NOMO-1 treated with dmso at 0.1 percent for 144 hours (cell line): ENCODE measurements around the gene RAMACL.
"Not testable (repeated sequence)": the region's sequence is repeated elsewhere in the genome, so short reads cannot be mapped to it uniquely, and the experiment has no call there.

Experiments used
- DNase-seq: peaks from one replicate; lab custom pipeline; 2025; ENCODE audit not compliant: unreplicated experiment; lab: John Stamatoyannopoulos, UW

Gene RAMACL

GRCh38 chr6:166539011-166539385, 47.5 kb downstream of the RAMACL start:
- not testable (repeated sequence) for DNase-seq

GRCh38 chr6:166538297-166539010, 48.0 kb downstream of the RAMACL start:
- no peak for DNase-seq

DNA sequence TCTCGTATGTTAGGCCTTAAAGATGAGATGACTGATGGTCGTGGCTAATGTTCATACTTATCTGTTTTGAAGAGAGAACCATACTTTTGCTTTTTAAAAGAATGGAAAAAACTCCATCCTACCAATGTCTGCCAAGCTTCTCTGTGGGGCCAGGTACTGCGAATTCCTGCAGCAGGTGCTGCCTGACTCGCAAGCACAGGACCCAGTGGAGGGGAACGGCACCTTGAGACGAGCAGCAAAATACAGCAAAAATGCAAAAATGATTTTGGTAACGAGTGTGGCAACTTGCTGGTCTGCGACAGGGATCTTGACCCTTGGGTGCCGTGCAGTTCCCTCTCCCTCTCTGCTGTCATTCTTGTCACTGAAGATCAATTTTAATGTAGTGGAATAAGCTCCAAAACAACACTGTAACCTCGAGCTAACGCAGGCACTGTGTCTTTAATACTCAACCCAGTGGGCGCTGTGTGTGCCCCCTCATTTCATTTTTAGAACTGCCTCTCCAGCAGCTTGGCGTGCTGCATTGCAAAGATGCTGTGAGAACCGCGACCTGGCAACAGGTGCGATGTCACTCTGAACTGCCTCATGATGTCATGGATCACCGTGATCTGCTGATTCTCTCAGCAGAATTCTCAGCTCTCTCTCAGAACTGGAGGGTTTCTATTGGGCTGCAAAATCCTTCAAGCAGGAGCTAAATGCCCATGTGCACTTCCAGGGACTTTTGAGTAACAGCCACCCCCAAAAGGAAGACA, 51.6 kb downstream of the RAMACL start:
- DNase-seq = no peak

DNA sequence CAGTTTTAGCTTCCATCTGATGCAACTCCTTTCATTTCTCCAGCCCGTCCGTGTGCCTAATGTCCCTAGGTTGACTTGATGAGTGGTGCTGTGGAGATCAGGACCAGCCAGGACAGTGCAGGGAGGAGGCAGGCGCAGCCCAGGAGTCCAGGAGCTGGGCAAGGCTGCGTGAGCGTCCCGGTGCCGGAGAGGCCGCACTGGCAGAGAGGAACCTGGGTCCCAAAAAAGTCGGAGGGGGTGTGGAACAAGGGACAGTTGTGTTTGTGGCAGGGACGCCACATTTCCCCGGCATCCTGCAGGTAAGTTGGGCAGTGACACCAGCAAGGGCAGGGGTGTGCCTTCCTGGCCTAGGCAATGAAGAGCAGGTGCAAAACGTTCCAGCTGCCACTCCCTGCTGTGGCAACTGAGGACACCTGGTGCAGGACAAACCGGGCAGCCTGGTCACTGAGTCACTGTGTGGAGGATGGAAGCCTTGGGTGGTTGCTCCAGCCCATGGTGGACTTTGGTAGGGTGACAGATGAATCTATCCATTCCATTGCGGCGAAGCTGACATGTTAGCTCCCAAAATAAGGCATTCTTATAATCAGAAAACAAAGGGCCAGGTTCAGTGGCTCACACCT, 53.2 kb downstream of the RAMACL start:
- DNase-seq = no peak
